GM23338 (cell line): ENCODE measurements around the gene KRTAP4-3.

Experiments used
- CREB1 ChIP-seq: fragments of 250-450 bp; sonication (Bioruptor Pico); IDR thresholded peaks from 2 replicates; pipeline ENCODE4 v1.5.0; 2020; ENCODE audit warnings: low read depth, mild to moderate bottlenecking, moderate library complexity
- CTCF ChIP-seq, 2 experiments: fragments of 200-600 bp in 1 of 2; sonication (generic) in 1 of 2; conservative IDR thresholded peaks; 2 replicates each; pipeline versions ENCODE4 v1.5.1 to v1.6.1; 2016 to 2017; ENCODE audit warnings: antibody characterized with exemption in 2 of 2, low read depth in 2 of 2, mild to moderate bottlenecking in 2 of 2, moderate library complexity in 1 of 2
- ETS1 ChIP-seq: IDR thresholded peaks from 2 replicates; pipeline ENCODE4 v1.6.1; 2016; ENCODE audit warnings: antibody characterized with exemption
- EZH2 ChIP-seq: fragments of 200-600 bp; sonication (generic); IDR thresholded peaks from one replicate; pipeline ENCODE4 v1.8.0; 2017; ENCODE audit warnings: antibody characterized with exemption, mild to moderate bottlenecking, low read depth; ENCODE audit not compliant: unreplicated experiment
- EZH2phosphoT487 ChIP-seq: fragments of 200-600 bp; sonication (generic); IDR thresholded peaks from one replicate; pipeline ENCODE4 v1.8.1; 2018; ENCODE audit warnings: antibody characterized with exemption; ENCODE audit not compliant: unreplicated experiment
- JUNB ChIP-seq: IDR thresholded peaks from one replicate; pipeline ENCODE4 v1.6.1; 2016; ENCODE audit warnings: antibody characterized with exemption; ENCODE audit not compliant: unreplicated experiment
- NANOG ChIP-seq: IDR thresholded peaks from 2 replicates; pipeline ENCODE4 v1.6.1; 2016; ENCODE audit warnings: antibody characterized with exemption, borderline replicate concordance
- POLR2AphosphoS5 ChIP-seq: IDR thresholded peaks from 2 replicates; pipeline ENCODE4 v1.6.1; 2016; ENCODE audit warnings: antibody characterized with exemption, low read depth
- STAT1 ChIP-seq: IDR thresholded peaks from one replicate; pipeline ENCODE4 v1.6.1; 2016; ENCODE audit warnings: antibody characterized with exemption; ENCODE audit not compliant: unreplicated experiment
- ZNF114 ChIP-seq: fragments of 250-450 bp; sonication (Bioruptor Pico); IDR thresholded peaks from 2 replicates; pipeline ENCODE4 v1.5.0; 2020; ENCODE audit warnings: mild to moderate bottlenecking, moderate library complexity
- ZNF331 ChIP-seq: fragments of 250-450 bp; sonication (Bioruptor Pico); IDR thresholded peaks from 2 replicates; pipeline ENCODE4 v1.5.0; 2020; ENCODE audit warnings: low read depth, mild to moderate bottlenecking, moderate library complexity
- TF ChIP-seq, protein P1 (sequence below): IDR thresholded peaks from one replicate; pipeline ENCODE4 v1.6.1; 2018; ENCODE audit warnings: antibody characterized with exemption; ENCODE audit not compliant: unreplicated experiment

GRCh38 chr17:41127371-41127770 is 40.6 kb downstream of the KRTAP4-3 start:
- TF ChIP-seq CREB1 (no peak), CTCF (conservative IDR thresholded peaks at IDR 0.05; ENCODE audit: low read depth in 2 of 2) (no peak), EZH2 (no peak), JUNB (no peak), POLR2AphosphoS5 (no peak), EZH2phosphoT487 (no peak), NANOG (no peak), ETS1 (no peak), STAT1 (no peak), ZNF114 (CRISPR knock-in tag) (no peak), ZNF331 (CRISPR knock-in tag) (no peak)
- TF ChIP-seq, protein P1, sequence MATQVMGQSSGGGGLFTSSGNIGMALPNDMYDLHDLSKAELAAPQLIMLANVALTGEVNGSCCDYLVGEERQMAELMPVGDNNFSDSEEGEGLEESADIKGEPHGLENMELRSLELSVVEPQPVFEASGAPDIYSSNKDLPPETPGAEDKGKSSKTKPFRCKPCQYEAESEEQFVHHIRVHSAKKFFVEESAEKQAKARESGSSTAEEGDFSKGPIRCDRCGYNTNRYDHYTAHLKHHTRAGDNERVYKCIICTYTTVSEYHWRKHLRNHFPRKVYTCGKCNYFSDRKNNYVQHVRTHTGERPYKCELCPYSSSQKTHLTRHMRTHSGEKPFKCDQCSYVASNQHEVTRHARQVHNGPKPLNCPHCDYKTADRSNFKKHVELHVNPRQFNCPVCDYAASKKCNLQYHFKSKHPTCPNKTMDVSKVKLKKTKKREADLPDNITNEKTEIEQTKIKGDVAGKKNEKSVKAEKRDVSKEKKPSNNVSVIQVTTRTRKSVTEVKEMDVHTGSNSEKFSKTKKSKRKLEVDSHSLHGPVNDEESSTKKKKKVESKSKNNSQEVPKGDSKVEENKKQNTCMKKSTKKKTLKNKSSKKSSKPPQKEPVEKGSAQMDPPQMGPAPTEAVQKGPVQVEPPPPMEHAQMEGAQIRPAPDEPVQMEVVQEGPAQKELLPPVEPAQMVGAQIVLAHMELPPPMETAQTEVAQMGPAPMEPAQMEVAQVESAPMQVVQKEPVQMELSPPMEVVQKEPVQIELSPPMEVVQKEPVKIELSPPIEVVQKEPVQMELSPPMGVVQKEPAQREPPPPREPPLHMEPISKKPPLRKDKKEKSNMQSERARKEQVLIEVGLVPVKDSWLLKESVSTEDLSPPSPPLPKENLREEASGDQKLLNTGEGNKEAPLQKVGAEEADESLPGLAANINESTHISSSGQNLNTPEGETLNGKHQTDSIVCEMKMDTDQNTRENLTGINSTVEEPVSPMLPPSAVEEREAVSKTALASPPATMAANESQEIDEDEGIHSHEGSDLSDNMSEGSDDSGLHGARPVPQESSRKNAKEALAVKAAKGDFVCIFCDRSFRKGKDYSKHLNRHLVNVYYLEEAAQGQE, result no peak
